Duodenal mucosa (tissue), 2 donors: ENCODE data around the gene STK10.

Experiments
- H3K27ac ChIP-seq: one replicate; pipeline ENCODE4 v1.7.0; 2013; ENCODE audit warnings: low read depth, low read length
- H3K27me3 ChIP-seq, 2 donors: one replicate each; pipeline ENCODE4 v1.7.0; 2013; ENCODE audit warnings: low read length in 2 of 2, control low read depth in 1 of 2; ENCODE audit not compliant: insufficient read depth in 2 of 2, control insufficient read depth in 1 of 2
- H3K36me3 ChIP-seq, 2 donors: one replicate each; pipeline ENCODE4 v1.7.0; 2013; ENCODE audit warnings: low read length in 2 of 2, control low read depth in 1 of 2; ENCODE audit not compliant: insufficient read depth in 2 of 2, control insufficient read depth in 1 of 2
- H3K4me1 ChIP-seq, 2 donors: one replicate each; pipeline ENCODE4 v1.7.0; 2013; ENCODE audit warnings: low read length in 2 of 2, control low read depth in 1 of 2; ENCODE audit not compliant: insufficient read depth in 2 of 2, control insufficient read depth in 1 of 2
- H3K4me3 ChIP-seq, 2 donors: one replicate each; pipeline ENCODE4 v1.7.0; 2013; ENCODE audit warnings: low read length in 2 of 2, low read depth in 1 of 2
- H3K9ac ChIP-seq, 2 donors: one replicate each; pipeline ENCODE4 v1.7.0; 2013; ENCODE audit warnings: low read length in 2 of 2, low read depth in 1 of 2
- H3K9me3 ChIP-seq, 2 donors: one replicate each; pipeline ENCODE4 v1.7.0; 2013; ENCODE audit warnings: low read length in 2 of 2, control low read depth in 1 of 2; ENCODE audit not compliant: control insufficient read depth in 1 of 2

Gene STK10

DNA sequence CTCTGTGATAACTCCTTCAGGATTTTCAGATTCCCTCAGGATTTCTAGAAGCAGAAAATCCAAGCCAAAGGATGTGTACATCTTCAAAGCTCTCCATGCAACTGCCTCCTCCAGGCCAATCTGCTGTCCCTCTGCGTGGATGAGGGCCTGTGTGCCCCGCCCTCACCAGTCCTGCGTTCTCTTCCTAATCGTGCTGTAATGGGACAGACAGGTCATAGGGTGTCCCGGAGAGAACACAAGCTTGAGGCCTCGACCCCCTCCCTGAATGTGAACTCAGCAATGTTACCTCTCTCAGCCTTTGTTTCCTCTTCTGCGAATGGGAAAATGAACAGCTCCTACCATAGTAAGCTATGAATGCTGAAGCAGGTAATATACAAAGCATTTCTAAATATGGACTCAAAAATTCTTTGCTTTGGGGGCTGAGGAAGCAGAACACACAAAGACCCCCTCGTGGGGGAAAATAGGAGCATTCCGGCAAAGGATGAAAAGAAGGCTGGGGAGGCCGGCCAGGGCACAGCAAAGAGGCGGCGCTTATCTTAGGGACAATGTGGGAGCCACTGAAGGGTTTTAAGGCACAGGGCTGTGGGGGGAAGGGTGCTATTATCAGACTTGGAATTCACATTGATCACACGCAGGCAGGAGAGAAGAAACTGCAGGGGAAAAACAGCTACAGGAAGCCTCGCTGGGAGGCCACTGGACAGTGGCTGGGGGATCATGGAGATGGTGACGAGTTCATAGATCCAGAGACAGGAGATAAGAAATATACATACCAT is 124.4 kb downstream of the STK10 start:
- Histone ChIP-seq H3K9me3 (no peaks in the 10 kb centered on the region), H3K36me3 (peaks cover 25 to 36% of the 10 kb centered on the region in 2 donors), H3K4me1 (peaks cover 3 to 6% of the 10 kb centered on the region in 2 donors), H3K4me3 (no peak overlapping the region), H3K27ac (no peak overlapping the region), H3K27me3 (no peaks in the 10 kb centered on the region), H3K9ac (no peak overlapping the region)

DNA sequence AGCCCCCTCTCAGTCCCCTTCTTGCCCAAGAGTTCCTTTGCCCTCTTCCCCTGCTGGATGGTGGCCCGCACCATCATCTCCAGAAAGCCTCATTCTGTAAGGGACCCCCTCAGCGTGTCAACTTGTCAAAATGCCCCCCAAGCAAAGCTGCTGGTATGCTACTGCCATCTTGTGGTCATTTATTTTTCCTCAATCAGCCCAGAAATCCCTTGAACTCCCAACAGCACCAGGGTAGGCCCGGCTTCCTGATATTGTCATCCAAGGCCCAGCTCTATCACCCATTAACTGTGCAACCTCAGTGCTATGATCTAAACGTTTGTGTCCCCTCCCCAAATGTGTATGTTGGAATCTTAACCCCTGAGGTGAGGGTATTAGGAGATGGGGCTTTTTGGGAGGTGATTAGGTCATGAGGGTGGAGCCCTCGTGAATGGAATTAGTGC is 128.3 kb downstream of the STK10 start:
- Histone ChIP-seq H3K9me3 (no peaks in the 10 kb centered on the region), H3K9ac (no peak overlapping the region), H3K27me3 (no peaks in the 10 kb centered on the region), H3K4me3 (no peak overlapping the region), H3K36me3 (peaks cover 39 to 60% of the 10 kb centered on the region in 2 donors), H3K4me1 (no peaks in the 10 kb centered on the region), H3K27ac (no peak overlapping the region)

GRCh38 chr5:172058088-172058487 is 129.9 kb downstream of the STK10 start:
- Histone ChIP-seq H3K9ac (no peak overlapping the region), H3K9me3 (no peaks in the 10 kb centered on the region), H3K4me1 (no peaks in the 10 kb centered on the region), H3K27ac (no peak overlapping the region), H3K4me3 (no peak overlapping the region), H3K27me3 (no peaks in the 10 kb centered on the region), H3K36me3 (peaks cover 33 to 60% of the 10 kb centered on the region in 2 donors)

GRCh38 chr5:172055996-172056395 is 132.0 kb downstream of the STK10 start:
- H3K4me3 ChIP-seq: no peak overlapping the region
- no peak overlapping the region for H3K27ac ChIP-seq
- no peak overlapping the region for H3K9ac ChIP-seq
- no peaks in the 10 kb centered on the region for H3K9me3 ChIP-seq
- H3K36me3 ChIP-seq: peaks cover 28 to 70% of the 10 kb centered on the region in 2 donors
- no peaks in the 10 kb centered on the region for H3K4me1 ChIP-seq
- no peaks in the 10 kb centered on the region for H3K27me3 ChIP-seq

DNA sequence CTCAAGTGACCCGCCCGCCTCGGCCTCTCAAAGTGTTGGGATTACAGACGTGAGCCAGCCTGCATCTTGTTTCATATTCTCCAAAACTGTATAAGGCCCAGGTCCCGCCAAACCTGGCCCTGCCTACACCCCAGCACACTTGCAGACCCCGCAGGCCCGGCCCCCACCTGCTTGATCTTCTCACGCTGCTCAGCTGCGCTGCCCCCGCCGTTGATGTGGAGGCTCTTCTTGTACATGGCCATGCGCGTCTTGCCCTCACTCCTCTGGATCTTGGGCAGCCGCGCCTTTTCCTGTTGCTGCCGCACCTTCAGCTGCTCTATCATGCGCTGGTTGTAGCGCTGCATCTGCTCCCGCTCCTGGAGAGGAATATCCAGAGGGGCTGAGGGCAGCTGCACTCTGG is 132.6 kb downstream of the STK10 start:
- no peak overlapping the region for H3K27ac ChIP-seq
- no peak overlapping the region for H3K4me3 ChIP-seq
- H3K9me3 ChIP-seq: no peaks in the 10 kb centered on the region
- H3K4me1 ChIP-seq: no peaks in the 10 kb centered on the region
- H3K27me3 ChIP-seq: no peaks in the 10 kb centered on the region
- peaks cover 24 to 68% of the 10 kb centered on the region in 2 donors for H3K36me3 ChIP-seq
- no peak overlapping the region for H3K9ac ChIP-seq

DNA sequence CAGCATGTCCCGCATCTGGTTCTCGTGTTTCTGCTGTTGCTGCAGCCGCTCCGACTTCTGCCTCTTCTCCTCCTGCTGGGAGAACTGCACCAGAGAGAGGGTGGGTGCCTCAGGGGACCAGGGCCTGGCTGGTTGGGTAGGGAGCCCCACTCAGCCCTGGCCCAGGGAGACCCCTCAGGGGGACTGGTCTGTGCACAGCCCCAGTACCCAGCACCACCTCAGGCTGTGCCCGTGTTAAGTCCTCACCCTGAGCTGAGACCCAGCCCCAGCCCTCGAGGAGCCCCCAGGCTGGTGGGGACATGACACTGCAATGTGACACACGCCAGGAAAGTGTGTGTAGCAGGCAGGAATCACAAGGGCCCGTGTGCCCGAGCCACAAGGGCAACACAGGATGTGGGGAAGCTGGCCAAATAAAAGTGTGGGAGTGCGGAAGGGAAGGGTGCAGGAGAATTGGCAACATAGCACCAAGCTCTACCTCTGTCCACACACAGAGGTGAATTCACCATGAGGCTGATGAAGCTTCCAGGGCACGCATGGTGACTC is 133.3 kb downstream of the STK10 start:
- H3K27me3 ChIP-seq: no peaks in the 10 kb centered on the region
- no peak overlapping the region for H3K27ac ChIP-seq
- no peak overlapping the region for H3K9ac ChIP-seq
- no peaks in the 10 kb centered on the region for H3K9me3 ChIP-seq
- H3K36me3 ChIP-seq: peaks cover 21 to 65% of the 10 kb centered on the region in 2 donors
- H3K4me1 ChIP-seq: no peaks in the 10 kb centered on the region
- no peak overlapping the region for H3K4me3 ChIP-seq

DNA sequence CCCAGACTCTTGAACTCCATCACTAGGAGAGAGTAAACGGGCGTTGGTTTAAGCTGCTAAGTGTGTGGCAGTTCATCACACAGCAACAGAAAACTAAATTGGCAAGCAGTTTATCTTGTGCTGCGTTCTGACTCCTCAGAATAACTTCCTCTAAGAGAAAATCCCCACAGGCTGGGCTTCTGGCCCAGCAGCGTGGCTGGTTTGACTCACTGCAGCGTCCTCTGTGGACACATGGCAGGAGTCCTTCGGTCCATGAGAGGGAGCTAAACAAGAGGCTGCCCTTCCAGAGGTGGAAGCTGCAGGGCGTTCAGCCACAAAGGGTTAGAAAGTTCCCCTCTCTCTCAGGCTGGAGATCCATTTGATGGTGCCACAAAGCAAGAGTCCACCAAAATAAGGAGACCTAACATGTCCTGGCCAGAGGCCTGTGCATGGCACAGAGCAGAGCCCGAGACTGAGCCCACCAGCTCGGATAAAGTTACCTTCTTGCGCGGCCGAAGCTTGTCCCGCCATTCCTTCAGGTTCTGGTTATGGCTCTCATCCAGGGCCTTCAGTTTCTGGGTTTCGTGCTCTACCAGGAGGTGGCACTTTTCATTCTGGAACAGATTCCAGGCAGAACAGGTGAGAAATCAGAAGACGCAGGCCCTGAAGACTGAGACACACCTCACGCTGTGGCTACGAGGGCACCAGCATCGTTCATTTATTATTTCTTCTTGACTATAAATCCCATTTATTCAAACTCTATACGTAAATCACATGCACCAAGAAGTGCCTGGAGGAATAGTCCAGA is 135.4 kb downstream of the STK10 start:
- H3K27me3 ChIP-seq: no peaks in the 10 kb centered on the region
- H3K9me3 ChIP-seq: no peaks in the 10 kb centered on the region
- H3K9ac ChIP-seq: no peak overlapping the region
- no peak overlapping the region for H3K27ac ChIP-seq
- no peaks in the 10 kb centered on the region for H3K4me1 ChIP-seq
- H3K36me3 ChIP-seq: peaks cover 19 to 73% of the 10 kb centered on the region in 2 donors
- no peak overlapping the region for H3K4me3 ChIP-seq

GRCh38 chr5:172051643-172052339 is 136.2 kb downstream of the STK10 start:
- Histone ChIP-seq H3K9me3 (no peaks in the 10 kb centered on the region), H3K4me1 (no peaks in the 10 kb centered on the region), H3K27me3 (no peaks in the 10 kb centered on the region), H3K9ac (no peak overlapping the region), H3K27ac (no peak overlapping the region), H3K4me3 (no peak overlapping the region), H3K36me3 (peaks cover 16 to 66% of the 10 kb centered on the region in 2 donors)

GRCh38 chr5:172050080-172050479 is 137.9 kb downstream of the STK10 start:
- Histone ChIP-seq H3K4me3 (no peak overlapping the region), H3K27ac (no peak overlapping the region), H3K9ac (no peak overlapping the region), H3K4me1 (no peaks in the 10 kb centered on the region), H3K27me3 (no peaks in the 10 kb centered on the region), H3K36me3 (peaks cover 12 to 56% of the 10 kb centered on the region in 2 donors), H3K9me3 (no peaks in the 10 kb centered on the region)
